Mesodermal cell (in vitro differentiated cells): ENCODE results near the gene CCNF.

Experiments
- H3K27ac ChIP-seq: 2 replicates; pipeline ENCODE4 v1.7.0; 2013; ENCODE audit warnings: mild to moderate bottlenecking, low read depth, low read length, moderate library complexity; ENCODE audit not compliant: severe bottlenecking
- H3K36me3 ChIP-seq: 2 replicates; pipeline ENCODE4 v1.7.1; 2013; ENCODE audit warnings: mild to moderate bottlenecking, low read length, moderate library complexity; ENCODE audit not compliant: control insufficient read depth, insufficient read depth
- H3K4me1 ChIP-seq: one replicate; pipeline ENCODE4 v1.7.1; 2013; ENCODE audit warnings: mild to moderate bottlenecking, low read length; ENCODE audit not compliant: insufficient read depth, control insufficient read depth, poor library complexity, severe bottlenecking
- H3K4me3 ChIP-seq: 2 replicates; pipeline ENCODE4 v1.7.0; 2013; ENCODE audit warnings: low read length, control low read depth, mild to moderate bottlenecking; ENCODE audit not compliant: insufficient read depth, poor library complexity, severe bottlenecking; ENCODE audit errors: extremely low read depth
- H3K9me3 ChIP-seq: 2 replicates; pipeline ENCODE4 v1.7.1; 2013; ENCODE audit warnings: mild to moderate bottlenecking, low read length, moderate library complexity; ENCODE audit not compliant: control insufficient read depth
- WGBS, 2 experiments: methylation state at CpG; one replicate each; pipeline ENCODE4 v1.1.5; 2013; ENCODE audit warnings: missing lambda C conversion rate in 2 of 2; ENCODE audit not compliant: insufficient coverage in 2 of 2; 5-methylcytosine and 5-hydroxymethylcytosine counted together

The CCNF gene

GRCh38 chr16:2487517-2487842 lies 58.2 kb downstream of the CCNF start:
- H3K9me3 ChIP-seq = no peaks in the 10 kb centered on the region
- H3K4me1 ChIP-seq = peaks cover 8% of the 10 kb centered on the region
- H3K36me3 ChIP-seq = no peaks in the 10 kb centered on the region
- H3K27ac ChIP-seq = no peak overlapping the region
- WGBS, 2 experiments = 87 to 97% methylated on average over 6 to 8 of the region's 8 CpGs
- H3K4me3 ChIP-seq = no peak overlapping the region

- no peak overlapping the region for H3K4me3 ChIP-seq
- H3K27ac ChIP-seq = no peak overlapping the region
- WGBS, 2 experiments = 92 to 95% methylated on average over 8 to 10 of the region's 15 CpGs
- H3K36me3 ChIP-seq = no peaks in the 10 kb centered on the region
- peaks cover 8% of the 10 kb centered on the region for H3K4me1 ChIP-seq
- H3K9me3 ChIP-seq = no peaks in the 10 kb centered on the region
These were observed 58.8 kb downstream of the CCNF start for GRCh38 chr16:2487903-2488531.

GRCh38 chr16:2489581-2489980 lies 60.3 kb downstream of the CCNF start:
- H3K4me1 ChIP-seq = peaks cover 8% of the 10 kb centered on the region
- no peaks in the 10 kb centered on the region for H3K9me3 ChIP-seq
- H3K4me3 ChIP-seq = no peak overlapping the region
- WGBS, 2 experiments = 92 to 94% methylated on average over 15 of the region's 16 CpGs
- no peak overlapping the region for H3K27ac ChIP-seq
- H3K36me3 ChIP-seq = no peaks in the 10 kb centered on the region

- Histone ChIP-seq H3K36me3 (no peaks in the 10 kb centered on the region), H3K4me3 (no peak overlapping the region), H3K27ac (no peak overlapping the region), H3K4me1 (peaks cover 8% of the 10 kb centered on the region), H3K9me3 (no peaks in the 10 kb centered on the region)
- 92 to 96% methylated on average over 17 to 20 of the region's 23 CpGs for WGBS, 2 experiments
These were observed 61.2 kb downstream of the CCNF start for GRCh38 chr16:2490190-2491105.

GRCh38 chr16:2492292-2492691 lies 63.0 kb downstream of the CCNF start:
- H3K4me1 ChIP-seq = peaks cover 2% of the 10 kb centered on the region
- 93 to 98% methylated on average over 12 to 13 of the region's 13 CpGs for WGBS, 2 experiments
- H3K4me3 ChIP-seq = no peak overlapping the region
- H3K36me3 ChIP-seq = no peaks in the 10 kb centered on the region
- H3K27ac ChIP-seq = no peak overlapping the region
- H3K9me3 ChIP-seq = no peaks in the 10 kb centered on the region

- H3K27ac ChIP-seq = no peak overlapping the region
- H3K4me3 ChIP-seq = no peak overlapping the region
- 92 to 97% methylated on average over 3 to 5 of the region's 6 CpGs for WGBS, 2 experiments
- no peaks in the 10 kb centered on the region for H3K9me3 ChIP-seq
- H3K4me1 ChIP-seq = no peaks in the 10 kb centered on the region
- H3K36me3 ChIP-seq = no peaks in the 10 kb centered on the region
These were observed 64.4 kb downstream of the CCNF start for GRCh38 chr16:2493605-2494004.

GRCh38 chr16:2494616-2495015 lies 65.4 kb downstream of the CCNF start:
- no peaks in the 10 kb centered on the region for H3K36me3 ChIP-seq
- no peak overlapping the region for H3K4me3 ChIP-seq
- WGBS, 2 experiments = 88% methylated on average over 4 of the region's 5 CpGs; no CpG with 5 or more reads in 1 of the 2 experiments
- H3K27ac ChIP-seq = no peak overlapping the region
- H3K9me3 ChIP-seq = no peaks in the 10 kb centered on the region
- no peaks in the 10 kb centered on the region for H3K4me1 ChIP-seq

DNA sequence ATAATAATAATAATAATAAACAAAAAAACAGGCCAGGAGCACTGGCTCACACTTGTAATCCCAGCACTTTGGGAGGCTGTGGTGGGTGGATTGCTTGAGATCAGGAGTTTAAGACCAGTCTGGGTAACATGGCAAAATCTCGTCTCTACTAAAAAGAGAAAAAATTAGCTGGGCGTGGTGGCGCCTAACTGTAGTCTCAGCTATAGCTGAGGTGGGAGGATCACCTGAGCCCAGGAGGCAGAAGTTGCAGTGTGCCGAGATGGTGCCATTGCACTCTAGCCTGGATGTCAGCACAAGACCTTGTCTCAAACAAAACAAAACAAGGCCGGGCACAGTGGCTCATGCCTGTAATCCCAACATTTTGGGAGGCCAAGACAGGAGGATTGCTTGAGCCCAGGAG lies 65.8 kb downstream of the CCNF start:
- H3K9me3 ChIP-seq = no peaks in the 10 kb centered on the region
- H3K4me3 ChIP-seq = no peak overlapping the region
- 88 to 93% methylated on average over 5 of the region's 5 CpGs for WGBS, 2 experiments
- H3K36me3 ChIP-seq = no peaks in the 10 kb centered on the region
- H3K27ac ChIP-seq = no peak overlapping the region
- H3K4me1 ChIP-seq = no peaks in the 10 kb centered on the region

- Histone ChIP-seq H3K4me3 (no peak overlapping the region), H3K27ac (no peak overlapping the region), H3K36me3 (no peaks in the 10 kb centered on the region), H3K9me3 (no peaks in the 10 kb centered on the region), H3K4me1 (peaks cover under 1% of the 10 kb centered on the region)
- 94 to 97% methylated on average over 62 of the region's 62 CpGs for WGBS, 2 experiments
These were observed 67.2 kb downstream of the CCNF start for GRCh38 chr16:2496223-2497115.

GRCh38 chr16:2497116-2497630 lies 67.9 kb downstream of the CCNF start:
- Histone ChIP-seq H3K4me1 (peaks cover 5% of the 10 kb centered on the region), H3K36me3 (no peaks in the 10 kb centered on the region), H3K9me3 (no peaks in the 10 kb centered on the region), H3K27ac (no peak overlapping the region), H3K4me3 (no peak overlapping the region)
- 87 to 90% methylated on average over 20 to 21 of the region's 21 CpGs for WGBS, 2 experiments
